ENCODE data around the gene KRTAP5-7.
"Not testable (repeated sequence)": the region's sequence is repeated elsewhere in the genome, so short reads cannot be mapped to it uniquely, and the experiment has no call there.

KRTAP5-7 gene

GRCh38 chr11:71557257-71557656 is 30.2 kb downstream of the KRTAP5-7 start:
- no peak for DNase-seq (ENCODE audit: low read depth in 2 of 2)

- DNase-seq (ENCODE audit: low read depth in 2 of 2), result no peak
Measured at GRCh38 chr11:71558996-71559395, 31.9 kb downstream of the KRTAP5-7 start.

- no peak for DNase-seq (ENCODE audit: low read depth in 2 of 2)
Measured at GRCh38 chr11:71562120-71562519, 35.1 kb downstream of the KRTAP5-7 start.

- DNase-seq (ENCODE audit: low read depth in 2 of 2), result no peak
Measured at GRCh38 chr11:71563406-71563805, 36.3 kb downstream of the KRTAP5-7 start.

GRCh38 chr11:71564430-71564829 is 37.4 kb downstream of the KRTAP5-7 start:
- no peak for DNase-seq (ENCODE audit: low read depth in 2 of 2)

GRCh38 chr11:71565263-71565662 is 38.2 kb downstream of the KRTAP5-7 start, which contains the start of gene KRTAP5-10:
Gene KRTAP5-10, plus strand, starts transcription at chr11:71565563. Its CDS starts 25 bp downstream, at chr11:71565588.
- no peak for DNase-seq (ENCODE audit: low read depth in 2 of 2)

GRCh38 chr11:71566081-71566620 is 39.1 kb downstream of the KRTAP5-7 start:
- no peak for DNase-seq (ENCODE audit: low read depth in 2 of 2)

GRCh38 chr11:71566626-71567599 is 39.8 kb downstream of the KRTAP5-7 start:
- not testable (repeated sequence) for DNase-seq (ENCODE audit: low read depth in 2 of 2)

GRCh38 chr11:71567633-71568032 is 40.6 kb downstream of the KRTAP5-7 start:
- not testable (repeated sequence) for DNase-seq (ENCODE audit: low read depth in 2 of 2)

GRCh38 chr11:71568704-71569349 is 41.8 kb downstream of the KRTAP5-7 start:
- DNase-seq (ENCODE audit: low read depth in 2 of 2), result no peak

- not testable (repeated sequence) for DNase-seq (ENCODE audit: low read depth in 2 of 2)
Measured at GRCh38 chr11:71571101-71571850, 44.2 kb downstream of the KRTAP5-7 start.

GRCh38 chr11:71572811-71573210 is 45.7 kb downstream of the KRTAP5-7 start:
- DNase-seq (ENCODE audit: low read depth in 2 of 2), result no peak

GRCh38 chr11:71574418-71574817 is 47.4 kb downstream of the KRTAP5-7 start:
- DNase-seq (ENCODE audit: low read depth in 2 of 2), result no peak

GRCh38 chr11:71575723-71576424 is 48.8 kb downstream of the KRTAP5-7 start:
- DNase-seq (ENCODE audit: low read depth in 2 of 2), result no peak

GRCh38 chr11:71576688-71577465 is 49.8 kb downstream of the KRTAP5-7 start:
- not testable (repeated sequence) for DNase-seq (ENCODE audit: low read depth in 2 of 2)

GRCh38 chr11:71577469-71578004 is 50.5 kb downstream of the KRTAP5-7 start:
- no peak for DNase-seq (ENCODE audit: low read depth in 2 of 2)

All from activated CD8-positive, alpha-beta memory T cell treated with anti-CD3 and anti-CD28 coated beads for 4 hours (primary cell).